HepG2 (cell line): ENCODE data around the gene FAM20C. TPM values are rescaled to one million over a fixed set of nuclear protein-coding genes. Genes with fewer than 3 reads are reported as not detected.
A peak's percentile ranks its signal among the peaks of the same experiment; 100 is the strongest.

ENCODE experiments used
- ADNP ChIP-seq: sonication (generic); formaldehyde crosslinking; IDR thresholded peaks from 2 replicates; pipeline ENCODE4 v1.4.0; 2020; ENCODE audit warnings: missing genetic modification reagents
- BATF2 ChIP-seq: sonication (generic); formaldehyde crosslinking; IDR thresholded peaks from 2 replicates; pipeline ENCODE4 v1.8.0; 2022; ENCODE audit warnings: mild to moderate bottlenecking, missing genetic modification reagents, moderate library complexity
- BCLAF1 ChIP-seq: fragments of 450-650 bp; IDR thresholded peaks from 2 replicates; pipeline ENCODE4 v1.6.1; 2017; ENCODE audit warnings: mild to moderate bottlenecking
- DNMT1 ChIP-seq: sonication (generic); formaldehyde crosslinking; IDR thresholded peaks from 2 replicates; pipeline ENCODE4 v1.5.1; 2020; ENCODE audit warnings: mild to moderate bottlenecking, missing genetic modification reagents
- DR1 ChIP-seq: sonication (generic); formaldehyde crosslinking; IDR thresholded peaks from 2 replicates; pipeline ENCODE4 v1.8.0; 2021; ENCODE audit warnings: mild to moderate bottlenecking, missing genetic modification reagents, inconsistent platforms
- ELF1 ChIP-seq: sonication (generic); formaldehyde crosslinking; IDR thresholded peaks from 2 replicates; pipeline ENCODE4 v1.4.0; 2020; ENCODE audit warnings: missing genetic modification reagents
- FOXJ3 ChIP-seq: sonication (generic); formaldehyde crosslinking; IDR thresholded peaks from 2 replicates; pipeline ENCODE4 v1.4.0; 2020; ENCODE audit warnings: missing genetic modification reagents, mild to moderate bottlenecking, borderline replicate concordance
- JDP2 ChIP-seq: sonication (generic); formaldehyde crosslinking; IDR thresholded peaks from 2 replicates; pipeline ENCODE4 v1.8.1; 2022; ENCODE audit warnings: missing genetic modification reagents, borderline replicate concordance
- KLF11 ChIP-seq: IDR thresholded peaks from 2 replicates; pipeline ENCODE4 v1.6.1; 2016; ENCODE audit warnings: missing compliant biosample characterization
- KLF13 ChIP-seq: sonication (generic); formaldehyde crosslinking; IDR thresholded peaks from 2 replicates; pipeline ENCODE4 v1.4.0; 2020; ENCODE audit warnings: mild to moderate bottlenecking, missing genetic modification reagents
- NFKBIZ ChIP-seq: IDR thresholded peaks from 2 replicates; pipeline ENCODE4 v1.6.1; 2018; ENCODE audit warnings: missing genetic modification reagents, missing compliant biosample characterization
- NPAS2 ChIP-seq: sonication (generic); formaldehyde crosslinking; IDR thresholded peaks from 2 replicates; pipeline ENCODE4 v1.8.0; 2022; ENCODE audit warnings: mild to moderate bottlenecking, missing genetic modification reagents, borderline replicate concordance
- PHF8 ChIP-seq: sonication (generic); formaldehyde crosslinking; IDR thresholded peaks from 2 replicates; pipeline ENCODE4 v1.5.0; 2020; ENCODE audit warnings: missing genetic modification reagents
- RARG ChIP-seq: sonication (generic); formaldehyde crosslinking; IDR thresholded peaks from 2 replicates; pipeline ENCODE4 v1.4.0; 2020; ENCODE audit warnings: low read depth, mild to moderate bottlenecking, missing genetic modification reagents
- TGIF2 ChIP-seq: IDR thresholded peaks from 2 replicates; pipeline ENCODE4 v1.6.1; 2016; ENCODE audit warnings: control low read depth, missing compliant biosample characterization
- ZNF326 ChIP-seq: sonication (generic); formaldehyde crosslinking; IDR thresholded peaks from 2 replicates; pipeline ENCODE4 v1.4.0; 2020; ENCODE audit warnings: missing genetic modification reagents, borderline replicate concordance
- ZNF441 ChIP-seq: sonication (generic); formaldehyde crosslinking; IDR thresholded peaks from 2 replicates; pipeline ENCODE4 v1.7.0; 2021; ENCODE audit warnings: missing genetic modification reagents, borderline replicate concordance
- ZNF788 ChIP-seq: sonication (generic); formaldehyde crosslinking; IDR thresholded peaks from 2 replicates; pipeline ENCODE4 v1.5.0; 2020; ENCODE audit warnings: mild to moderate bottlenecking, missing genetic modification reagents, borderline replicate concordance
- ZUFSP ChIP-seq: sonication (generic); formaldehyde crosslinking; IDR thresholded peaks from 2 replicates; pipeline ENCODE4 v1.9.0; 2021; ENCODE audit warnings: missing genetic modification reagents, mild to moderate bottlenecking, borderline replicate concordance
- polyA plus RNA-seq, 8 experiments: library from polyadenylated mRNA; depleted of rRNA in 3 of 8; stranded (reverse) in 7 of 8; unstranded in 1 of 8; fragments of >200 nt; fragmentation: Illumina TruSeq in 4 of 8; extraction: Trizol in 4 of 8; gene quantifications; 2 replicates each; pipeline versions ENCODE4 v1.2.1 to v1.2.3, GENCODE V29; 2011 to 2016; ENCODE audit warnings: low read depth in 4 of 8, missing spikeins in 1 of 8, mixed read lengths in 1 of 8; ENCODE audit not compliant: insufficient read depth in 1 of 8
- total RNA-seq, 5 experiments: library from RNA; depleted of rRNA; stranded (reverse); fragments of >200 nt; fragmentation: Illumina TruSeq; extraction: Trizol; gene quantifications; 2 replicates each; pipeline ENCODE4 v1.2.3, GENCODE V29; 2016; ENCODE audit warnings: low read depth in 1 of 5
- TF ChIP-seq, protein P1 (sequence below): sonication (generic); formaldehyde crosslinking; IDR thresholded peaks from 2 replicates; pipeline ENCODE4 v1.8.1; 2022; ENCODE audit warnings: low read depth, mild to moderate bottlenecking, missing genetic modification reagents
- TF ChIP-seq, protein P2 (sequence below): sonication (generic); formaldehyde crosslinking; IDR thresholded peaks from 2 replicates; pipeline ENCODE4 v1.4.0; 2020; ENCODE audit warnings: missing genetic modification reagents

The FAM20C gene
- total and polyA plus RNA-seq, 2 of the 13 experiments (the other 11 are each of a cell fraction or from before 2014, with no cell fraction given) = 11.9 to 19.9 TPM

DNA sequence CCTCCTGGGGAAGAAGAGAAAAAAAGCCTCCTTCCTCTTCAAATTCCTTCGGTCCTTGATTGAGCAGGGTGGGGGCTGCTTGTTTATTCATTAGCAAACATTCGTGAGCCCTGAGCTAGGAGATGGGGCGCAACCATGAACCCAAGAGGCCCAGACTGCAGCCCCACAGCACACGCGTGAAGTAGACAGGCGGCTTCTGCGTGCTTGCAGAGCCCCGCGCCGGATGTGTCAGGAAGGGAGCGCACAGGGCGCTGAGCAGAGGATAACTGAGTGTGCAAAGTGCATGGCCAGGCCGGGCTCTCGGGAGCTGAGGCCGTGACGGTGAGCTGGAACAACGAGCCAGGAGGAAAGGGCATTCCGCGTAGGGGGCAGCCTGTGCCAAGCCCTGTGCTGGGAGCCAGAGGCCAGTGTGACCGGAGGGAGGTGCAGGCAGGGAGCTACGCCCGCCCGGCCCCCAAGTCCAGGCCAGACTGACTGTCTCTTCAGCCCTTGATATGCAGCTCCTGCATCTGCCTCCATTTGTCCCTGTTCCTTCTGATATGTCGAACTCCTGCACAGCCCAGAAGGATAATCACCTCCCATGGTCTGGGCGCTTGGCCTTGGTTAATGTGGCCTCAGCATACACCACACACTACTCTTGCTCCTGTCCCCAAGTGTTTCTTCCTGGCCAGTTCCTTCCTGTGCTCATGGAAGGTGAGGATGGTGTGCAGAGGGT, 102.2 kb downstream of the FAM20C start (continued):
- TF ChIP-seq, protein P1, sequence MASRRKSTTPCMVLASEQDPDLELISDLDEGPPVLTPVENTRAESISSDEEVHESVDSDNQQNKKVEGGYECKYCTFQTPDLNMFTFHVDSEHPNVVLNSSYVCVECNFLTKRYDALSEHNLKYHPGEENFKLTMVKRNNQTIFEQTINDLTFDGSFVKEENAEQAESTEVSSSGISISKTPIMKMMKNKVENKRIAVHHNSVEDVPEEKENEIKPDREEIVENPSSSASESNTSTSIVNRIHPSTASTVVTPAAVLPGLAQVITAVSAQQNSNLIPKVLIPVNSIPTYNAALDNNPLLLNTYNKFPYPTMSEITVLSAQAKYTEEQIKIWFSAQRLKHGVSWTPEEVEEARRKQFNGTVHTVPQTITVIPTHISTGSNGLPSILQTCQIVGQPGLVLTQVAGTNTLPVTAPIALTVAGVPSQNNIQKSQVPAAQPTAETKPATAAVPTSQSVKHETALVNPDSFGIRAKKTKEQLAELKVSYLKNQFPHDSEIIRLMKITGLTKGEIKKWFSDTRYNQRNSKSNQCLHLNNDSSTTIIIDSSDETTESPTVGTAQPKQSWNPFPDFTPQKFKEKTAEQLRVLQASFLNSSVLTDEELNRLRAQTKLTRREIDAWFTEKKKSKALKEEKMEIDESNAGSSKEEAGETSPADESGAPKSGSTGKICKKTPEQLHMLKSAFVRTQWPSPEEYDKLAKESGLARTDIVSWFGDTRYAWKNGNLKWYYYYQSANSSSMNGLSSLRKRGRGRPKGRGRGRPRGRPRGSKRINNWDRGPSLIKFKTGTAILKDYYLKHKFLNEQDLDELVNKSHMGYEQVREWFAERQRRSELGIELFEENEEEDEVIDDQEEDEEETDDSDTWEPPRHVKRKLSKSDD (CRISPR knock-in tag) = peak; percentile 34; the same call in 1 of the 2 replicates
- TF ChIP-seq RARG (CRISPR knock-in tag) (no peak), FOXJ3 (no peak), BCLAF1 (no peak), JDP2 (CRISPR knock-in tag) (no peak), ZUFSP (CRISPR knock-in tag) (no peak), KLF13 (CRISPR knock-in tag) (no peak), BATF2 (no peak), DNMT1 (no peak), ZNF441 (CRISPR knock-in tag) (peak; percentile 49; the same call in 1 of the 2 replicates), ZNF788 (CRISPR knock-in tag) (peak; percentile 56; the same call in 1 of the 2 replicates), NPAS2 (CRISPR knock-in tag) (no peak), TGIF2 (0 out of 2 replicates have a peak, but pooled peaks have one; percentile 46), NFKBIZ (CRISPR knock-in tag) (no peak), ZNF326 (CRISPR knock-in tag) (no peak), DR1 (CRISPR knock-in tag) (no peak), ADNP (no peak), KLF11 (CRISPR knock-in tag) (no peak), PHF8 (CRISPR knock-in tag) (peak; percentile 32; the same call in 1 of the 2 replicates), ELF1 (no peak)
- TF ChIP-seq, protein P2, sequence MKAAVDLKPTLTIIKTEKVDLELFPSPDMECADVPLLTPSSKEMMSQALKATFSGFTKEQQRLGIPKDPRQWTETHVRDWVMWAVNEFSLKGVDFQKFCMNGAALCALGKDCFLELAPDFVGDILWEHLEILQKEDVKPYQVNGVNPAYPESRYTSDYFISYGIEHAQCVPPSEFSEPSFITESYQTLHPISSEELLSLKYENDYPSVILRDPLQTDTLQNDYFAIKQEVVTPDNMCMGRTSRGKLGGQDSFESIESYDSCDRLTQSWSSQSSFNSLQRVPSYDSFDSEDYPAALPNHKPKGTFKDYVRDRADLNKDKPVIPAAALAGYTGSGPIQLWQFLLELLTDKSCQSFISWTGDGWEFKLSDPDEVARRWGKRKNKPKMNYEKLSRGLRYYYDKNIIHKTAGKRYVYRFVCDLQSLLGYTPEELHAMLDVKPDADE (CRISPR knock-in tag) = no peak
